Cortex of kidney (tissue), 1 donor: ENCODE data around the gene ACSM6.

Experiments used
- DNase-seq: peaks from one replicate; lab custom pipeline; 2025; lab: John Stamatoyannopoulos, UW

Gene ACSM6

GRCh38 chr10:95245425-95246055 is 51.5 kb downstream of the ACSM6 start:
- DNase-seq, result no peak

GRCh38 chr10:95246582-95247051 is 52.6 kb downstream of the ACSM6 start:
- no peak for DNase-seq

GRCh38 chr10:95247200-95247880 is 53.3 kb downstream of the ACSM6 start:
- DNase-seq, result no peak

- no peak for DNase-seq
Measured at GRCh38 chr10:95247881-95248583, 54.0 kb downstream of the ACSM6 start.

GRCh38 chr10:95248989-95249388 is 55.0 kb downstream of the ACSM6 start:
- DNase-seq, result no peak

GRCh38 chr10:95249467-95249866 is 55.4 kb downstream of the ACSM6 start:
- DNase-seq, result no peak

- no peak for DNase-seq
Measured at GRCh38 chr10:95250856-95251255, 56.8 kb downstream of the ACSM6 start.

GRCh38 chr10:95253007-95253406 is 59.0 kb downstream of the ACSM6 start:
- DNase-seq, result no peak

- no peak for DNase-seq
Measured at GRCh38 chr10:95253686-95254085, 59.6 kb downstream of the ACSM6 start.

GRCh38 chr10:95254629-95255028 is 60.6 kb downstream of the ACSM6 start:
- no peak for DNase-seq

GRCh38 chr10:95256268-95256667 is 62.2 kb downstream of the ACSM6 start:
- DNase-seq, result no peak

GRCh38 chr10:95257849-95258248 is 63.8 kb downstream of the ACSM6 start:
- no peak for DNase-seq

- DNase-seq, result no peak
Measured at GRCh38 chr10:95260397-95260881, 66.4 kb downstream of the ACSM6 start.

- no peak for DNase-seq
Measured at GRCh38 chr10:95260909-95261552, 67.0 kb downstream of the ACSM6 start.

GRCh38 chr10:95261926-95262325 is 67.9 kb downstream of the ACSM6 start:
- DNase-seq, result no peak

GRCh38 chr10:95262763-95263518 is 68.9 kb downstream of the ACSM6 start:
- no peak for DNase-seq

- no peak for DNase-seq
Measured at GRCh38 chr10:95263864-95264226, 69.8 kb downstream of the ACSM6 start.

- no peak for DNase-seq
Measured at GRCh38 chr10:95264227-95265051, 70.4 kb downstream of the ACSM6 start.

- no peak for DNase-seq
Measured at GRCh38 chr10:95265572-95265971, 71.5 kb downstream of the ACSM6 start.

GRCh38 chr10:95266674-95267095 is 72.6 kb downstream of the ACSM6 start:
- DNase-seq, result no peak

- no peak for DNase-seq
Measured at GRCh38 chr10:95267251-95267650, 73.2 kb downstream of the ACSM6 start.
